HG02840 (cell line): ENCODE measurements around the gene TM2D1.
"Not testable (repeated sequence)": the region's sequence is repeated elsewhere in the genome, so short reads cannot be mapped to it uniquely, and the experiment has no call there.

Source experiments
- ATAC-seq: cut with Tn5 transposase; IDR thresholded peaks from one replicate; pipeline ENCODE4 v1.9.1; 2021; ENCODE audit warnings: mild to moderate bottlenecking, moderate library complexity, moderate number of reproducible peaks; ENCODE audit not compliant: unreplicated experiment, low FRiP score

The TM2D1 gene

DNA sequence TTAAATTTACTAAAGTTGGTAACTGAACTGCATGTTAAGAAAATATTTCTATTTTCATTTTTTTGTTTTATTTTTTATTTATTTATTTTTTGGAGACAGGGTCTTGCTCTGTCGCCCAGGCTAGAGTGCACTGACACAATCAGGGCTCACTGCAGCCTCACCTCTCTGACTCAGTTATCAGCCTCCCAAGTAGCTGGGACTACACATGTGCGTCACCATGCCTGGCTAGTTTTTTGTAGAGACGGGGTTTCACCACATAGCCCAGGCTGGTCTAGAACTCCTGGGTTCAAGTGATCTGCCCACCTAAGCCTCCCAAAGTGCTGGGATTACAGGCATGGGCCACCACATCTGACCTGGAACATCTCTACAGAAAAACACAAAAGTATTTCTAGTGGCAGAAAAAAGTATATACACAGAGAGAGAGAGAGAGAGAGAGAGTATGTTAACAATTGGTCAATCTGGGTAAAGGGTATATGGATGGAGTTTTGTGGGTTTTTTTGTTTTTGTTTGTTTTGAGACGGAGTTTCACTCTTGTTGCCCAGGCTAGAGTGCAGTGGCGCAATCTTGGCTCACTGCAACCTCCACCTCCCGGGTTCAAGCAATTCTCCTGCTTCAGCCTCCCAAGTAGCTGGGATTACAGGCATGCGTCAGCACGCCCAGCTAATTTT, 5.8 kb downstream of the TM2D1 start:
- ATAC-seq = not testable (repeated sequence)

- no peak for ATAC-seq
These were observed 13.0 kb downstream of the TM2D1 start for GRCh38 chr1:61711969-61712368.

GRCh38 chr1:61711257-61711656, 13.7 kb downstream of the TM2D1 start:
- not testable (repeated sequence) for ATAC-seq

GRCh38 chr1:61709908-61710289, 15.0 kb downstream of the TM2D1 start:
- ATAC-seq = no peak

DNA sequence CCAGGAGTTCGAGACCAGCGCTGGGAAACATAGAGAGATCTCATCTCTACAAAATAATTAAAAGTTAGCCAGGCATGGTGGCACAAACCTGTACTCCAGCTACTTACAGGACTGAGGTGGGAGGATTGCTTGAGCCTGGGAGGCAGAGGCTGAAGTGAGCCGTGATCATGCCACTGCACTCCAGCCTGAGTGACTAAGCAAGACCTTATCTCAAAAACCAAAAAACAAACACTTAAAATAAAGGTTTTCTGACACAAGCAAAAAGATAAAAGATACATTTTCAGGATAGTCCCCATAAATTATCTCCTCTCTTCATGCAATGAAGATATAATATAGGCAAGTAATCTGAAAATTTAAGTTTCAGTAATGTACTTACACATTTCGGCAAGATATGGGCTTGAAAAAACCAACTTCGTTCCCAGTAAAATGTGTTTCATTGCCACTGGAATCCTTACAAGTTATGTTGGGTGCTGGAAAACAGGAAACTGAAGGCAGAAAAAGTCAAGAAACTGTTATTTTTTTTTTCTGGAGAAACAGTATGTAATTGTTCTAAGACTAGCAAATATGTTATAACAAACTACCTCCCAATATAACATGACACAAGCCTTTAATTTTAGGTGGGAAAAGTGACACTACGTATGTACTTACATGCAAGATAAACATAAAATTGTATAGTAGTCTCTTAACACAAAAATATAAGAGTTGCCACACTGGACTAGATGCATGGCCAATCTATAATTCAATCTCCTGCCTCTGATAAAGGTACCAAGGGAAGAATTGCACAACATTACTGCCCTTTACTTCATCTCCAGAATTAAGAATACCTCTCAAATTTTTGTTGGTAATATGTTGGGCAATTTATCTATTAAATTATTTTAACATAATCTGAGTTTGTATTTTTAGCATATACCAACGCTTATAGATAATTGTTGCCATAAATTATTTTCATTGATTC, 15.7 kb downstream of the TM2D1 start:
- no peak for ATAC-seq

DNA sequence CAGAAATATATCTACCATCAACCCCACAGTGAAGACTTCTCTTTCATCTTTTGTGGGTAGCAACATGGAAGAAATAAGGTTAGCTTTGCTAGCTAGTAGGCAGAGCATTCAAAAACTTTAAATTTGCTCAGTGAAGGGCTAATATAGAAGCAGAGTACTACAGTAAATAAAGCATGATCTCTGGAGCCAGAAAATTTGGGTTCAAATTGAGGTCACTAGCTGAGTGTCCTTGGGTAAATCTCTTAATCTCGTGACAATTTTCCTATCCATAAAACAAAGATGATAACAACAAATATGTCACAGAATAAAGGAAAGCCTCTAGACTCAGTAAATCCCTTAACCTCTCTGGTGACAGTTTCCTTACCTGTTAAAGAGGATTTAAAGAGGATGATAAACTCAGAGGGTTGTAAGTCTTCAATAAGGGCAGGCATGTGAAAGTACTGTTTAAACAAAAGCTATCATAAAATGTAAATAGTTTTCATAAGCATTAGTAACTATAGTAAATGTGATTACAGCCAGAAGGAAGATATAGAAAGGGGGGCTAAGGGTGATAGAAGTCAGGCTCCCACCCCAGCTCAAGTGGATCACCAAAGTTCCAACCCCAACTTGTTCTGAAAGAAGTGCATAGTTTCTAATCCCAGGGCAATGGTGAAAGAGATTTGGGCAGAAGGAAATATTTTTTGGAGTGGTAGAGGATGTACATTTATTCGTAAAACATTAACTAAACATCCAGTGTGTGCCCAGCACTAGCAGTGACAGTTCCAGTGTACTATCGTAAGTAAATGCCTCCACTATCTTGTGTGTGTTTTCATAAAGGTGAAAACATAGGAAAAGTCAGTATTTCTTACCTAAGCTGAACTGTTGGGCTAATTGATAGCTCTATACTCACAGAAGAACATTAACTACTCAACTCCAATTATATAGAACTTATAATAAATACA, 24.8 kb downstream of the TM2D1 start:
- ATAC-seq = no peak

- no peak for ATAC-seq
These were observed 32.7 kb downstream of the TM2D1 start for GRCh38 chr1:61692155-61692800.

GRCh38 chr1:61687901-61688300, 37.0 kb downstream of the TM2D1 start:
- no peak for ATAC-seq

DNA sequence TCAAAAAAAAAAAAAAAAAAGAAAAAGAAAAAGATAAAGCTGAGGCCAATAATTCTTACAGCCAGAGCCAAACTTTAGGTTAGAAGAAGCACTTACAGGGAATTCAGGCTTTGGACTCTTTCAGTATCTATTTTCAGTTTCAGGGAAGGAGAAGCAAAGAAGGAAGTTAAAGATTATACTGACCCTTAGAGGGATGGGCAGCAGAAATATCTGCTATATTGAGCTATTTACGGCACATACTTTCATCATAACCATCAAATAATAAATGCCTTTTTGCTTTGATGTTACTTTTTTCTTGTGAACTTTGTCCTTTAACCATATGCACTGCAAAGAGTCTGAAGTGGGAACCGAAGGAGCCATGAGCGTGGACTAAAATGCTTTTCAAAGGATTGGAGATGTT, 42.0 kb downstream of the TM2D1 start:
- ATAC-seq = no peak

GRCh38 chr1:61680500-61680899, 44.4 kb downstream of the TM2D1 start:
- ATAC-seq = no peak

DNA sequence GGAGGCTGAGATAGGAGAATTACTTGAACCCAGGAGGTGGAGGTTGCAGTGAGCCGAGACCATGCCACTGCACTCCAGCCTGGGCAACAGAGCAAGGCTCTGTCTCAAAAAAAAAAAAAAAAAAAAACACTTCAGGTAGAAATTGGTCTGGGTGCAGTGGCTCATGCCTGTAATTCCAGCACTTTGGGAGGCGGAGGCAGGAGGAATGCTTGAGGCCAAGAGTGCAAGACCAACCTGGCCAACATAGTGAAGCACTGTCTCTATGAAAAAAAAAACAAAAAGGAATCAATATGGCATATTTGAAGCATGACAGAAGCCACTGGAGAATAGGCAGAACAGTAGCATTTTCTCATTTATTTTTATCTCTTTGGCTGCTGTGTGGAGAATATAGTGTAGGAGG, 48.1 kb downstream of the TM2D1 start:
- ATAC-seq = not testable (repeated sequence)

GRCh38 chr1:61674221-61674620, 50.7 kb downstream of the TM2D1 start:
- ATAC-seq = no peak

- ATAC-seq = no peak
These were observed 52.6 kb downstream of the TM2D1 start for GRCh38 chr1:61672376-61672775.

GRCh38 chr1:61670445-61670844, 54.5 kb downstream of the TM2D1 start:
- no peak for ATAC-seq

GRCh38 chr1:61670016-61670415, 54.9 kb downstream of the TM2D1 start:
- no peak for ATAC-seq

GRCh38 chr1:61659061-61659460, 65.9 kb downstream of the TM2D1 start:
- ATAC-seq = no peak

DNA sequence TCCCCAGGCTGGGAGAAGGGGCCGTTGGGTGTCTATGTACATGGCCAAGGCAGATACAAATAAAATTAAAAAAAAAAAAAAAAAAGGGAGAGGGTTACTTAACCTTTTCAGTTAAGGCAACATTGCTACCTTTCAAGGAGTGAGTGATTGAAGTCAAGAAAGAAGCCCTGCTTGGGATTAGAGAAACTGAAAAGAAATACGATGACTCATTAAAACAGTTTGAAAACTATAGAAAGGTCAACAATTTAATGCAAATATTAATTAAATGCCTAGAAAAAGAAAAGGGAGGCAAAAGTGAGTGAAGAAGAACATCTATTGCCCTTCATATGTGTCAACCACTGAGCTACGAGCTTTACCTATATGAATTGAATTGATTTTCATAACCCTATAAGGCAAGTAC, 69.5 kb downstream of the TM2D1 start:
- ATAC-seq = no peak

DNA sequence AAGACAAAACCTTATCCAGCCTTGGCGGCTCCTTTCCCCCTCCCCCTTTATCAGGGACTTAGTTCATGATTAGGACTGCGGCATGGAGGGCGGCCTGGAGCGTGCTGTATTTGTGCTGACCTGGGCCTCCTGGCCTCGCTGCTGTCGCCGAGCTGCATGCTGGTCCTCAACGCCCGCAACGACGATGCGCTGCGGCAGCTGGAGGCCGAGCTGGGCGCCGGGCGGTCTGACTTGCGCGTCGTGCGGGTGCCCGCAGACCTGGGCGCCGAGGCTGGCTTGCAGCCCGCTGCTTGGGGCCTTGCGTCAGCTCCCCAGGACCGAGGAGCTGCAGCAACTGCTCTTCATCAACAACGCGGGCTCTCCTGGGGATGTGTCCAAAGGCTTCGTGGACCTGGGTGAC, 70.9 kb downstream of the TM2D1 start:
- no peak for ATAC-seq

DNA sequence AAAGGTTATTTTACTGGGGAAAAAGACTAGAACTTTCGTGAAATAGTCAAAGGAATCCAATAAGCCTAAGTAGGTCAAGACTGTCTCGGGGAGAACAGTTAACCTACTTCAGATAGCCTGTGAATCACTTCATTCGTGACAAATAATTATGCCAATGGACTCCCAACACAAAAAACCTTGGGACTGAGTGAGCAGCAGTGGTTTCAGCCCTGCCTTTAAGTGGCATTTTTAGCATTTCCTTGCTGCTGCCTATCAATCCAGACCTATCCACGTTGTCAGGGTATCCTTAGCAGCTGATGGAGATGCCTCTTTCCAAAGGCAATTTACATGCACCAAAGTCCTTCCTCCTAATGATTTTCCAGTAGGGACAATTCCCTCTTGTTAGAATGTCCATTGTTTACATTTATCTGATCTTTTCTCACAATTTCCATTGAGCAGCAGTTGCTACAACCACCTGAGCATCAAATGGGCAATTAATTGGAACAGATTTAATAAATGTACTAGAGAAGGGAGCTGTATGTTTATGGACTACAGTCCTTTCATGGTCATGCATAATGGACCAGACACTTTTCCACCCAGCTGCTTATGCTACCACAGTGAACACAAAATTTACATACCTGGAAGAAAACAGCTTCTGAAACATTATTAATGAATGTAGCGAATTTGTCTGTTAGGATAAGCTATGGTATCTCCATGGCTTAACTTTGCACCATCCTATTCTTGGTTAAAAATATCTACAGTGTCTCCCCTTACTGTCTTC, 75.8 kb downstream of the TM2D1 start:
- no peak for ATAC-seq
